ENCODE results near the gene UNC13B.

The UNC13B gene

GRCh38 chr9:35340046-35340445 lies 178.2 kb downstream of the UNC13B start:
- DNase-seq: no peak

GRCh38 chr9:35341021-35341420 lies 179.2 kb downstream of the UNC13B start:
- no peak for DNase-seq

GRCh38 chr9:35341585-35341984 lies 179.8 kb downstream of the UNC13B start:
- DNase-seq: peak; percentile 73

- DNase-seq: no peak
Observed at GRCh38 chr9:35342221-35342958, 180.6 kb downstream of the UNC13B start.

- no peak for DNase-seq
Observed at GRCh38 chr9:35348109-35348508, 186.3 kb downstream of the UNC13B start.

- DNase-seq: no peak
Observed at GRCh38 chr9:35349287-35349990, 187.6 kb downstream of the UNC13B start.

- DNase-seq: no peak
Observed at GRCh38 chr9:35350212-35350611, 188.4 kb downstream of the UNC13B start.

GRCh38 chr9:35350827-35351549 lies 189.2 kb downstream of the UNC13B start:
- DNase-seq: peak; percentile 81

- DNase-seq: no peak
Observed at GRCh38 chr9:35353731-35354365, 192.0 kb downstream of the UNC13B start.

- no peak for DNase-seq
Observed at GRCh38 chr9:35355939-35356338, 194.1 kb downstream of the UNC13B start.

GRCh38 chr9:35357116-35357515 lies 195.3 kb downstream of the UNC13B start:
- DNase-seq: peak; percentile 38

GRCh38 chr9:35357826-35358225 lies 196.0 kb downstream of the UNC13B start:
- no peak for DNase-seq

GRCh38 chr9:35364817-35365585 lies 203.2 kb downstream of the UNC13B start:
- DNase-seq: no peak

- no peak for DNase-seq
Observed at GRCh38 chr9:35366627-35367026, 204.8 kb downstream of the UNC13B start.

- peak; percentile 94 for DNase-seq
Observed at GRCh38 chr9:35367451-35367850, 205.6 kb downstream of the UNC13B start.

- no peak for DNase-seq
Observed at GRCh38 chr9:35370241-35370640, 208.4 kb downstream of the UNC13B start.

GRCh38 chr9:35374436-35374835 lies 212.6 kb downstream of the UNC13B start:
- no peak for DNase-seq

GRCh38 chr9:35374910-35375309 lies 213.1 kb downstream of the UNC13B start:
- DNase-seq: no peak

GRCh38 chr9:35380039-35380438 lies 218.2 kb downstream of the UNC13B start:
- DNase-seq: no peak

GRCh38 chr9:35380619-35381018 lies 218.8 kb downstream of the UNC13B start:
- no peak for DNase-seq

- DNase-seq: peak; percentile 53
Observed at GRCh38 chr9:35385042-35385441, 223.2 kb downstream of the UNC13B start.

- DNase-seq: no peak
Observed at GRCh38 chr9:35395076-35395705, 233.4 kb downstream of the UNC13B start.
